NOMO-1 treated with DMSO at 0.1 percent for 48 hours (cell line): ENCODE measurements around the gene GCNT2.
A peak's percentile ranks its signal among the peaks of the same experiment; 100 is the strongest.
"Not testable (repeated sequence)": the region's sequence is repeated elsewhere in the genome, so short reads cannot be mapped to it uniquely, and the experiment has no call there.

Source experiments
- DNase-seq: peaks from one replicate; lab custom pipeline; 2025; ENCODE audit not compliant: unreplicated experiment; lab: John Stamatoyannopoulos, UW

Gene GCNT2

GRCh38 chr6:10545482-10545881 is 24.3 kb downstream of the GCNT2 start:
- DNase-seq = no peak

GRCh38 chr6:10547809-10548208 is 26.7 kb downstream of the GCNT2 start:
- DNase-seq = no peak

- no peak for DNase-seq
These were observed 29.6 kb downstream of the GCNT2 start for GRCh38 chr6:10550764-10551163.

GRCh38 chr6:10552270-10552810 is 31.2 kb downstream of the GCNT2 start:
- no peak for DNase-seq

GRCh38 chr6:10553871-10554270 is 32.7 kb downstream of the GCNT2 start:
- no peak for DNase-seq

- DNase-seq = no peak
These were observed 33.7 kb downstream of the GCNT2 start for GRCh38 chr6:10554826-10555225.

GRCh38 chr6:10555625-10556309 is 34.6 kb downstream of the GCNT2 start:
- DNase-seq = no peak

- DNase-seq = no peak
These were observed 35.4 kb downstream of the GCNT2 start for GRCh38 chr6:10556589-10556988.

GRCh38 chr6:10556992-10557391 is 35.8 kb downstream of the GCNT2 start:
- DNase-seq = no peak

- no peak for DNase-seq
These were observed 36.8 kb downstream of the GCNT2 start for GRCh38 chr6:10557913-10558312.

GRCh38 chr6:10558565-10558964 is 37.4 kb downstream of the GCNT2 start:
- DNase-seq = no peak

GRCh38 chr6:10559522-10560152 is 38.5 kb downstream of the GCNT2 start:
- no peak for DNase-seq

- DNase-seq = peak; percentile 16
These were observed 40.6 kb downstream of the GCNT2 start for GRCh38 chr6:10561611-10562199.

- no peak for DNase-seq
These were observed 44.0 kb downstream of the GCNT2 start for GRCh38 chr6:10564975-10565673.

GRCh38 chr6:10565913-10566312 is 44.8 kb downstream of the GCNT2 start:
- DNase-seq = no peak

GRCh38 chr6:10567256-10568026 is 46.3 kb downstream of the GCNT2 start:
- no peak for DNase-seq

- no peak for DNase-seq
These were observed 48.4 kb downstream of the GCNT2 start for GRCh38 chr6:10569392-10570127.

GRCh38 chr6:10575519-10575918 is 54.4 kb downstream of the GCNT2 start:
- not testable (repeated sequence) for DNase-seq

GRCh38 chr6:10576226-10576625 is 55.1 kb downstream of the GCNT2 start:
- DNase-seq = no peak

GRCh38 chr6:10577112-10577511 is 56.0 kb downstream of the GCNT2 start:
- DNase-seq = no peak
